GM13976 (cell line): ENCODE results near the gene DBH.

ENCODE experiments used
- DNase-seq: peaks from one replicate; pipeline ENCODE4 v3.0.0; 2012; ENCODE audit warnings: low spot score
- in situ Hi-C: fragments of 300-500 bp; cut with MboI; formaldehyde crosslinking; loops from one replicate; pipeline ENCODE4 v1.12.0; 2022; ENCODE audit warnings: low sequenced_read_pairs, mixed read lengths, inconsistent platforms; ENCODE audit not compliant: unreplicated experiment
- TF ChIP-seq, protein P1 (sequence below): IDR thresholded peaks from 2 replicates; pipeline ENCODE4 v1.5.1; 2012; ENCODE audit warnings: borderline replicate concordance, mild to moderate bottlenecking; ENCODE audit not compliant: insufficient read depth; ENCODE audit errors: extremely low read depth, missing control alignments, control extremely low read depth

DBH gene

GRCh38 chr9:133628766-133629165 lies 7.4 kb upstream of the DBH start:
- no peak for DNase-seq
- TF ChIP-seq, protein P1, sequence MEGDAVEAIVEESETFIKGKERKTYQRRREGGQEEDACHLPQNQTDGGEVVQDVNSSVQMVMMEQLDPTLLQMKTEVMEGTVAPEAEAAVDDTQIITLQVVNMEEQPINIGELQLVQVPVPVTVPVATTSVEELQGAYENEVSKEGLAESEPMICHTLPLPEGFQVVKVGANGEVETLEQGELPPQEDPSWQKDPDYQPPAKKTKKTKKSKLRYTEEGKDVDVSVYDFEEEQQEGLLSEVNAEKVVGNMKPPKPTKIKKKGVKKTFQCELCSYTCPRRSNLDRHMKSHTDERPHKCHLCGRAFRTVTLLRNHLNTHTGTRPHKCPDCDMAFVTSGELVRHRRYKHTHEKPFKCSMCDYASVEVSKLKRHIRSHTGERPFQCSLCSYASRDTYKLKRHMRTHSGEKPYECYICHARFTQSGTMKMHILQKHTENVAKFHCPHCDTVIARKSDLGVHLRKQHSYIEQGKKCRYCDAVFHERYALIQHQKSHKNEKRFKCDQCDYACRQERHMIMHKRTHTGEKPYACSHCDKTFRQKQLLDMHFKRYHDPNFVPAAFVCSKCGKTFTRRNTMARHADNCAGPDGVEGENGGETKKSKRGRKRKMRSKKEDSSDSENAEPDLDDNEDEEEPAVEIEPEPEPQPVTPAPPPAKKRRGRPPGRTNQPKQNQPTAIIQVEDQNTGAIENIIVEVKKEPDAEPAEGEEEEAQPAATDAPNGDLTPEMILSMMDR: no peak
- in situ Hi-C loops: no loop called here

DNA sequence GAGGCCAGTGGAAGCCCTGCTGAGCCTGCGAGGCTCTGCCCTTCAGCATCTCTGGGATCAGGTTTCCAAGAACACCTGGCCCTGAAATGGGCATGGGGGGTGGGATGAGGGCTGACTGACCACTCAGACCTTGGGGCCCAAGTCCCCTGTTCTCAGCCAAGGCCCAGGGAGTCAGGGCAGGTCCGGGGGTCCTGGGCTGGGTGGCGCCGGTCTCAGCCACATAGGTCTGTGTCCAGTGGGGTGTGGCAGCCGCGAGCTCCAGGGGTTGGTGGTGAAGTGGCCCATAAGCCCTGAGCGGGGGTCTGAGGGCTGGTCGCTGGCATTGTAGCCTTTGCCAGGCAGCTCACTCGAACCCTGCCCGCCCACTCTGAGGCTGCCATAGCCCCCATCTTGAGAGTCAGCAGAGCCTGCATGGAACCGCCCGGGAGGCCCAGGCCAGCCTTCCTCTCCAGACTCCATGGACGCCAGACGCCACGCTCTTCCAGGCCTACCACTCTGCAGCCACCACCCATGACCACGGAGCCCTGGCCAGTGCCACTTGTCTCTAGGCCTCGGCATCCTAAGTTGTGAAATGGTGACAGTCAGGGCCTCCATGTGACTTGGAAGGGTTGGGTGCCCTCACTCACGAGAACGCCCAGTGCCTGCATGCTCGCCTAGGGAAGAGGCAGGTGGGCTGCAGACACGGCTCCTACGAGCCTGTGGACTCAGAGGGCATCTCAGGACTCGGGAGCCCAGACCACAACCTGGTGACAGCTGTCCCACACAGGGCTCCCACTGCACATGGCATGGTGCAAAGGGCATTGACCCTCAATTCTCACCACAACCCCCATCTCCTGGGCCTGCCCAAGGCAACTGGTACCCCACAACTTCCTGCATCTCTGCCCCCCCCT lies 6.7 kb upstream of the DBH start:
- in situ Hi-C loops: no loop called here
- TF ChIP-seq, protein P1: no peak
- no peak for DNase-seq

DNA sequence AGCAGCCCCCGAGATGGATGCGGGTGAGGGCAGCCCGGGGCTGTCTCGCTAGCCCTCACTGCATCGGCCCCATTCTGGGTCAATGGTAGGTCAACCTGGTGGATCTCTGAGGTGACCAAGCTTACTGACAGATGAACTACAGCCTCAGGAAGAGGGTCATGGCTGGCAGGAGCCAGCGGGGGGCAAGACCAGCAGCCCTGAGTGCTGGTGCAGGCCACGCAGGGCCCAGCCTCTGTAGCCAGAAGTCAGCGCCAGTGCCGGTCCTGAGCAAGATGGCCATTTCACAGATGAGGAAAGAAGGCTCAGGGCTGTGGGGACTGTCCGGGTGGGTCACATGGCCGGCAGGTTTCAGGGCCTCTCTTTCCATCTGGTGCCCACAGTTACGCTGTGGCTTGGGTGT lies 5.1 kb upstream of the DBH start:
- DNase-seq: no peak
- in situ Hi-C loops: no loop called here
- TF ChIP-seq, protein P1: no peak

GRCh38 chr9:133632806-133633680 lies 3.1 kb upstream of the DBH start:
- no peak for DNase-seq
- TF ChIP-seq, protein P1: no peak
- in situ Hi-C loops: no loop called here

DNA sequence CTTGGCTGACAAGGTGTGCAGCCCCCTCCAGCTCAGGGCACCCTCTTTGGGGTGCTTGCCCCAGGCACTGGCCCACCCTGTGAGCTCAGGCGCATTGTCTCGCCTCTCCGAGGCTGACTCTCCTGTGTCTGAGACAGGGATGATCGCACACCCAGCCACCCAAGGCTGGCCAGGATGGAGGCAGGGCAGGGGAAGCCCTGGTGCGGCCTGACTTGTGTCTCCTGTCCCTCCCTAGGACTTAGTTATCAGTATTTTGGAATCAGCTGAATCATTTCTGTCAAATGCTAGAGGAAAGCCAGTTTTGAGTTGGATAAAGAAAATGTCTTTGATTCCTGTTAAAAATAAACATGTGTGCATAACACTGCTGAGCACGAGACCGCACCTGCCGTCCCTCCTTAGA lies 2.5 kb upstream of the DBH start:
- TF ChIP-seq, protein P1: no peak
- no peak for DNase-seq
- in situ Hi-C loops: no loop called here

- TF ChIP-seq, protein P1: no peak
- in situ Hi-C loops: no loop called here
- no peak for DNase-seq
Observed at GRCh38 chr9:133634081-133634691, 2.0 kb upstream of the DBH start.
